Hepatocyte (in vitro differentiated cells): ENCODE measurements around the gene LINC00237.

Experiments
- EZH2 ChIP-seq: fragments of 200-600 bp; sonication (generic); IDR thresholded peaks from 2 replicates; pipeline ENCODE4 v1.6.1; 2016; ENCODE audit warnings: antibody characterized with exemption, mild to moderate bottlenecking, borderline replicate concordance
- TF ChIP-seq, protein P1 (sequence below): fragments of 200-600 bp; sonication (generic); IDR thresholded peaks from 2 replicates; pipeline ENCODE4 v1.5.1; 2016; ENCODE audit warnings: antibody characterized with exemption, mild to moderate bottlenecking; ENCODE audit not compliant: poor library complexity

DNA sequence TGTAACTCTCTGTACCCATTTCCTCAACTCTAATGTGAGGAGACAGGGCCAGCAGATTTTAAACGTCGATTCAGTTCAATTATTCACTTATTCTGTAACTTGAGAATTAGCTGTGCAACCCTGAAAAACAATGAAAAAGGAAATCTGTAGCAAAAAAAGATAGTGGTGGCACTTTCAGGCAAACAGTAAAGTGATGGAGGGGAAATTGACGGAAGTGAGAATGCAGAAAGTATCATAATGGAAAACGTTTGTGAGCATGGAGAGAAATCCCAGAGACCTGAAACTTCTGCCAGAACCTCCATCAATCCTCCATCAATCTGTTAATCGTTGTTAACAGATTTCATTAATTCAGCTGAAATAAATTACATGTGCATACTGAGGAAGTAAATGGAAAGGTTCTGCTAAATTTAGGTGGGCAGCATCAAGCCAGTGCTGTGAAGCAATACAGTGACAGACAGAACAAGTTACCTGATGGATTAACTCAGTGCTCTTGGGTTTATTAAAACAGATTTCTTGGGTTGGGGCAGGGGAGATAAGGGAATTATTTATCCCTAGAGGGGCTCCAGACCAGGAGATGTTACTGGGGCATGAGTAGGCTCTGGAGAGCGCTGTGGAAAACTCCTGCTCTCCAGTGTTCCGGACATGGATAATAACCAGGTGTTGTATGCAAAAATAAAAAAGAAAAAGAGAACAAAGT, 37.2 kb upstream of the LINC00237 start:
- TF ChIP-seq, protein P1, sequence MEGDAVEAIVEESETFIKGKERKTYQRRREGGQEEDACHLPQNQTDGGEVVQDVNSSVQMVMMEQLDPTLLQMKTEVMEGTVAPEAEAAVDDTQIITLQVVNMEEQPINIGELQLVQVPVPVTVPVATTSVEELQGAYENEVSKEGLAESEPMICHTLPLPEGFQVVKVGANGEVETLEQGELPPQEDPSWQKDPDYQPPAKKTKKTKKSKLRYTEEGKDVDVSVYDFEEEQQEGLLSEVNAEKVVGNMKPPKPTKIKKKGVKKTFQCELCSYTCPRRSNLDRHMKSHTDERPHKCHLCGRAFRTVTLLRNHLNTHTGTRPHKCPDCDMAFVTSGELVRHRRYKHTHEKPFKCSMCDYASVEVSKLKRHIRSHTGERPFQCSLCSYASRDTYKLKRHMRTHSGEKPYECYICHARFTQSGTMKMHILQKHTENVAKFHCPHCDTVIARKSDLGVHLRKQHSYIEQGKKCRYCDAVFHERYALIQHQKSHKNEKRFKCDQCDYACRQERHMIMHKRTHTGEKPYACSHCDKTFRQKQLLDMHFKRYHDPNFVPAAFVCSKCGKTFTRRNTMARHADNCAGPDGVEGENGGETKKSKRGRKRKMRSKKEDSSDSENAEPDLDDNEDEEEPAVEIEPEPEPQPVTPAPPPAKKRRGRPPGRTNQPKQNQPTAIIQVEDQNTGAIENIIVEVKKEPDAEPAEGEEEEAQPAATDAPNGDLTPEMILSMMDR, result no peak
- TF ChIP-seq EZH2, result no peak
